Suprapubic skin (tissue), 4 donors: Measurements from ENCODE around the gene TSPAN18. TPM values are rescaled to one million over a fixed set of nuclear protein-coding genes. Genes with fewer than 3 reads are reported as not detected.
A peak's percentile ranks its signal among the peaks of the same experiment; 100 is the strongest.

ENCODE experiments used
- DNase-seq, 2 donors: peaks; one replicate each; pipeline ENCODE4 v3.0.0-alpha.2; 2019; ENCODE audit warnings: low spot score in 2 of 2
- H3K27ac ChIP-seq: fragments of 200-600 bp; sonication (generic); one replicate; pipeline ENCODE4 v1.5.1; 2019
- H3K27me3 ChIP-seq: fragments of 200-600 bp; sonication (generic); one replicate; pipeline ENCODE4 v1.5.1; 2019
- H3K36me3 ChIP-seq: fragments of 200-600 bp; sonication (generic); one replicate; pipeline ENCODE4 v1.5.1; 2019
- H3K4me1 ChIP-seq: fragments of 200-600 bp; sonication (generic); one replicate; pipeline ENCODE4 v1.5.1; 2019
- H3K4me3 ChIP-seq: fragments of 200-600 bp; sonication (generic); one replicate; pipeline ENCODE4 v1.5.1; 2019; ENCODE audit warnings: mild to moderate bottlenecking
- H3K9me3 ChIP-seq: fragments of 200-600 bp; sonication (generic); one replicate; pipeline ENCODE4 v1.5.1; 2019
- EP300 ChIP-seq: sonication (generic); formaldehyde crosslinking; IDR thresholded peaks from one replicate; pipeline ENCODE4 v1.6.1; 2017; ENCODE audit warnings: antibody characterized with exemption
- POLR2A ChIP-seq, 2 donors: fragments of 450-650 bp; IDR thresholded peaks; one replicate each; pipeline ENCODE4 v1.6.1; 2017; ENCODE audit warnings: antibody characterized with exemption in 2 of 2, mild to moderate bottlenecking in 2 of 2, moderate library complexity in 2 of 2
- POLR2AphosphoS5 ChIP-seq, 3 donors: sonication (generic); formaldehyde crosslinking; IDR thresholded peaks; one replicate each; pipeline ENCODE4 v1.6.1; 2017; ENCODE audit warnings: antibody characterized with exemption in 3 of 3
- WGBS: methylation state at CpG from one replicate; pipeline ENCODE4 v1.1.5; 2018; 5-methylcytosine and 5-hydroxymethylcytosine counted together
- total RNA-seq, 4 donors: library from RNA; depleted of rRNA; stranded (reverse); fragments of >200 nt; gene quantifications; one replicate each; pipeline ENCODE4 v1.1.0, GENCODE V29; 2016
- TF ChIP-seq, protein P1 (sequence below), 2 donors: fragments of 200-600 bp in 1 of 2; fragments of 450-650 bp in 1 of 2; sonication (generic) in 1 of 2; IDR thresholded peaks; one replicate each; pipeline ENCODE4 v1.5.1; 2016 to 2019; ENCODE audit warnings: antibody characterized with exemption in 2 of 2, mild to moderate bottlenecking in 1 of 2, moderate library complexity in 1 of 2

TSPAN18 gene
- total RNA-seq, 4 donors from 2014 or later = 1.3 to 5.1 (median 3.9) TPM

DNA sequence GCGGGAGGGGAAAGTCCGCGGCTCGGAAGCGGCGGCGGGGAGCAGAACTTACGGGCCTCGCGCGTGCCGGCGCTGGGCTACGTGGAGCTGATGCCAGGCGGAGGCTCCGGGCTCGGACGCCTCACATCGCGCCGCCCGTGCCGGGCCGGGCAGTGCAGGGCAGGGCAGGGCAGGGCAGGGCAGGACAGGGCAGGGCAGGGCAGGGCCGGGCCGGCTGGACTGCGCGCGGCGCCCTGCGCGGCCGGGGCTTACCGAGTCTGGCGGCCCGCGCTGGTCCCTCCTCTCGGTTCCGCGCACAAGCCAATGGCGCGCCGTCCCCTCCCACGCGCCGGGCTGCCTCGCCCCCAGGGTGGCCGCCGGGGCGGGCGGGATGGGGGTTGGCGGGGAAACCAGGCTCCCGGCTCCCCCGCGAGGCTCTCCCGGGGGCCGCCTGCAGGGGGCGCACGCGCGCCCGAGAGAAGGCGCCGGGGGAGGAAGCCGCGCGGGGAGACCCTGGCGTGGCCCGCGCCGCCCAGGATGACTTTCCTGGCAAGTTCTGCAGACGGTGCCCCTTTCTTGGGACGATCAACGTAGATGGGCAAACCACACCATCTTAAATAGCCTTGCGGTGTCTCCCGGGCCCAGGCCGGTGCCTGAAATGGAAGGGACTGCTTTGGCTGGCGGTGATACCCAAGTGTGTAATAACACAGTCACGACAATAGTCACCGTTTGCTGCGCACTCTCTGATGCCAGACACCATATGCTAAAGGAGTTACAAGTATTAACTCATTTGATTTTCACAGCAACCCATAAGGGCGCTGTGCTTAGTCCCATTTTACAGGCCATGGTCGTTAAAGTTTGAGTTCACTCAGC, 224.1 kb downstream of the TSPAN18 start, which contains the start of gene TP53I11:
TP53I11 (minus strand) TSS at position 259 of the 852 bp plus-strand sequence. CDS start 12,548 bp downstream, outside the sequence.
- peaks cover 52% of the 10 kb centered on the region for H3K4me1 ChIP-seq
- peak; percentile 86 to 87 for DNase-seq

GRCh38 chr11:44952082-44952481, 225.3 kb downstream of the TSPAN18 start:
- no peaks in the 10 kb centered on the region for H3K9me3 ChIP-seq
- no peak overlapping the region for H3K27ac ChIP-seq
- peaks cover 42% of the 10 kb centered on the region for H3K4me1 ChIP-seq
- 45% methylated on average over 2 of the region's 2 CpGs for WGBS
- H3K36me3 ChIP-seq = no peaks in the 10 kb centered on the region
- no peak overlapping the region for H3K4me3 ChIP-seq
- H3K27me3 ChIP-seq = no peaks in the 10 kb centered on the region
- TF ChIP-seq, protein P1, sequence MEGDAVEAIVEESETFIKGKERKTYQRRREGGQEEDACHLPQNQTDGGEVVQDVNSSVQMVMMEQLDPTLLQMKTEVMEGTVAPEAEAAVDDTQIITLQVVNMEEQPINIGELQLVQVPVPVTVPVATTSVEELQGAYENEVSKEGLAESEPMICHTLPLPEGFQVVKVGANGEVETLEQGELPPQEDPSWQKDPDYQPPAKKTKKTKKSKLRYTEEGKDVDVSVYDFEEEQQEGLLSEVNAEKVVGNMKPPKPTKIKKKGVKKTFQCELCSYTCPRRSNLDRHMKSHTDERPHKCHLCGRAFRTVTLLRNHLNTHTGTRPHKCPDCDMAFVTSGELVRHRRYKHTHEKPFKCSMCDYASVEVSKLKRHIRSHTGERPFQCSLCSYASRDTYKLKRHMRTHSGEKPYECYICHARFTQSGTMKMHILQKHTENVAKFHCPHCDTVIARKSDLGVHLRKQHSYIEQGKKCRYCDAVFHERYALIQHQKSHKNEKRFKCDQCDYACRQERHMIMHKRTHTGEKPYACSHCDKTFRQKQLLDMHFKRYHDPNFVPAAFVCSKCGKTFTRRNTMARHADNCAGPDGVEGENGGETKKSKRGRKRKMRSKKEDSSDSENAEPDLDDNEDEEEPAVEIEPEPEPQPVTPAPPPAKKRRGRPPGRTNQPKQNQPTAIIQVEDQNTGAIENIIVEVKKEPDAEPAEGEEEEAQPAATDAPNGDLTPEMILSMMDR (IDR thresholded peaks at IDR 0.05) = no peak
- TF ChIP-seq EP300 (no peak), POLR2AphosphoS5 (IDR thresholded peaks at IDR 0.05) (no peak), POLR2A (IDR thresholded peaks at IDR 0.05) (no peak)
- no peak for DNase-seq

More for the DNA sequence above, 224.1 kb downstream of the TSPAN18 start, which contains the start of gene TP53I11:
- no peaks in the 10 kb centered on the region for H3K36me3 ChIP-seq
- TF ChIP-seq POLR2AphosphoS5 (IDR thresholded peaks at IDR 0.05) (no peak), EP300 (no peak), POLR2A (IDR thresholded peaks at IDR 0.05) (peak in 1 of 2 donors; percentile 84)
- TF ChIP-seq, protein P1 (IDR thresholded peaks at IDR 0.05) = peak; percentile 22 to 75
- H3K9me3 ChIP-seq = no peaks in the 10 kb centered on the region
- 72% methylated on average over 3 of the region's 83 CpGs for WGBS
- H3K27me3 ChIP-seq = no peaks in the 10 kb centered on the region
- peak within 1 kb of the TSS; percentile 96 for H3K4me3 ChIP-seq
- peak within 1 kb of the TSS; percentile 84 for H3K27ac ChIP-seq

GRCh38 chr11:44952500-44953260, 225.9 kb downstream of the TSPAN18 start:
- TF ChIP-seq EP300 = no peak
- TF ChIP-seq, protein P1 (IDR thresholded peaks at IDR 0.05) = no peak
- TF ChIP-seq POLR2AphosphoS5 (IDR thresholded peaks at IDR 0.05) = no peak
- H3K36me3 ChIP-seq = no peaks in the 10 kb centered on the region
- no peaks in the 10 kb centered on the region for H3K9me3 ChIP-seq
- peaks cover 42% of the 10 kb centered on the region for H3K4me1 ChIP-seq
- WGBS = 60% methylated on average over 3 of the region's 3 CpGs
- H3K27me3 ChIP-seq = no peaks in the 10 kb centered on the region
- DNase-seq = no peak
- H3K27ac ChIP-seq = no peak overlapping the region
- no peak overlapping the region for H3K4me3 ChIP-seq

- no peak overlapping the region for H3K4me3 ChIP-seq
- no peak for DNase-seq
- H3K9me3 ChIP-seq = no peaks in the 10 kb centered on the region
- WGBS = 89% methylated on average over 11 of the region's 12 CpGs
- no peaks in the 10 kb centered on the region for H3K27me3 ChIP-seq
- H3K36me3 ChIP-seq = no peaks in the 10 kb centered on the region
- peaks cover 27% of the 10 kb centered on the region for H3K4me1 ChIP-seq
- TF ChIP-seq EP300 (no peak), POLR2AphosphoS5 (IDR thresholded peaks at IDR 0.05) (no peak), POLR2A (IDR thresholded peaks at IDR 0.05) (no peak)
- TF ChIP-seq, protein P1 (IDR thresholded peaks at IDR 0.05) = no peak
- no peak overlapping the region for H3K27ac ChIP-seq
Observed at GRCh38 chr11:44954051-44954906, 227.5 kb downstream of the TSPAN18 start.
